ENCODE results near the gene CHRDL2. TPM values are rescaled to one million over a fixed set of nuclear protein-coding genes. Genes with fewer than 3 reads are reported as not detected.

CHRDL2 gene
- total RNA-seq, 3 donors from 2014 or later (not counting 1 experiment from before 2014, with no cell fraction given) = not detected

- DNase-seq (no peak), ATAC-seq (no peak)
- H3K27ac Mint-ChIP-seq = no peak overlapping the region
- no peaks in the 10 kb centered on the region for H3K36me3 Mint-ChIP-seq
- no peaks in the 10 kb centered on the region for H3K36me3 ChIP-seq (ENCODE audit: control insufficient read depth, insufficient read depth, low read length)
- TF ChIP-seq, protein P1, sequence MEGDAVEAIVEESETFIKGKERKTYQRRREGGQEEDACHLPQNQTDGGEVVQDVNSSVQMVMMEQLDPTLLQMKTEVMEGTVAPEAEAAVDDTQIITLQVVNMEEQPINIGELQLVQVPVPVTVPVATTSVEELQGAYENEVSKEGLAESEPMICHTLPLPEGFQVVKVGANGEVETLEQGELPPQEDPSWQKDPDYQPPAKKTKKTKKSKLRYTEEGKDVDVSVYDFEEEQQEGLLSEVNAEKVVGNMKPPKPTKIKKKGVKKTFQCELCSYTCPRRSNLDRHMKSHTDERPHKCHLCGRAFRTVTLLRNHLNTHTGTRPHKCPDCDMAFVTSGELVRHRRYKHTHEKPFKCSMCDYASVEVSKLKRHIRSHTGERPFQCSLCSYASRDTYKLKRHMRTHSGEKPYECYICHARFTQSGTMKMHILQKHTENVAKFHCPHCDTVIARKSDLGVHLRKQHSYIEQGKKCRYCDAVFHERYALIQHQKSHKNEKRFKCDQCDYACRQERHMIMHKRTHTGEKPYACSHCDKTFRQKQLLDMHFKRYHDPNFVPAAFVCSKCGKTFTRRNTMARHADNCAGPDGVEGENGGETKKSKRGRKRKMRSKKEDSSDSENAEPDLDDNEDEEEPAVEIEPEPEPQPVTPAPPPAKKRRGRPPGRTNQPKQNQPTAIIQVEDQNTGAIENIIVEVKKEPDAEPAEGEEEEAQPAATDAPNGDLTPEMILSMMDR (IDR thresholded peaks at IDR 0.05) = no peak
- no peak overlapping the region for H3K27ac ChIP-seq (ENCODE audit: low read length)
- 89% methylated on average over 9 of the region's 9 CpGs for WGBS (ENCODE audit: insufficient coverage)
- no peak overlapping the region for H3K4me3 ChIP-seq (ENCODE audit: low read length)
- no peak overlapping the region for H3K4me3 Mint-ChIP-seq
- peaks cover 14% of the 10 kb centered on the region for H3K27me3 ChIP-seq (ENCODE audit: control insufficient read depth, insufficient read depth, low read length)
- H3K9me3 Mint-ChIP-seq = no peaks in the 10 kb centered on the region
- H3K27me3 Mint-ChIP-seq (ENCODE audit: low read depth in 2 of 2) = peaks cover 9 to 26% of the 10 kb centered on the region in 2 donors
- no peaks in the 10 kb centered on the region for H3K9me3 ChIP-seq (ENCODE audit: control insufficient read depth, insufficient read depth, low read length)
- H3K4me1 Mint-ChIP-seq = no peaks in the 10 kb centered on the region
- intact Hi-C loops (cut with micrococcal nuclease) = no loop called here
- no peaks in the 10 kb centered on the region for H3K4me1 ChIP-seq (ENCODE audit: control insufficient read depth, insufficient read depth, low read length)
These were observed 51.1 kb downstream of the CHRDL2 start for GRCh38 chr11:74680035-74680671.

DNA sequence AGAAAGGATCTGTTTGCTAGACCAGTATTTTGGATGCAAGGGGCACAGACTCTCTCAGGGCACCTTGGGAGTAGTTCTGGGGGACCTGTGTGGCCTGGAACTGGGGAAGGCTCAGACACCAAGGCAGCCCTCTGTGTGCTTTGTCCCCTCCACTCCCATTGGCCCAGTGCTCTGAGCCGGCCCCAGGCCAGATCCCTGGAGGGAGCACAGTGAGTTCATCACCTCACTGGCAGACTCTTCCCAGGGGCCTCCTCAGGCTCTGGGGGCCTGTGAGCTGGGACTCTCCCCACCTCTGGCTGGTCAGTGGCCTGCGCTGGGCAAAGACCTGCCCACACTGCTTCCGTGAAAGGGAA, 51.7 kb downstream of the CHRDL2 start:
- Histone ChIP-seq H3K27ac (ENCODE audit: low read length) (no peak overlapping the region), H3K27me3 (ENCODE audit: control insufficient read depth, insufficient read depth, low read length) (peaks cover 11% of the 10 kb centered on the region), H3K4me1 (ENCODE audit: control insufficient read depth, insufficient read depth, low read length) (no peaks in the 10 kb centered on the region), H3K36me3 (ENCODE audit: control insufficient read depth, insufficient read depth, low read length) (no peaks in the 10 kb centered on the region), H3K9me3 (ENCODE audit: control insufficient read depth, insufficient read depth, low read length) (no peaks in the 10 kb centered on the region), H3K4me3 (ENCODE audit: low read length) (no peak overlapping the region)
- Mint-ChIP-seq H3K36me3 (no peaks in the 10 kb centered on the region), H3K27me3 (ENCODE audit: low read depth in 2 of 2) (peaks cover 6 to 23% of the 10 kb centered on the region in 2 donors), H3K9me3 (no peaks in the 10 kb centered on the region), H3K4me1 (no peaks in the 10 kb centered on the region), H3K27ac (no peak overlapping the region), H3K4me3 (no peak overlapping the region)
- TF ChIP-seq, protein P1 (IDR thresholded peaks at IDR 0.05) = no peak
- ATAC-seq = no peak
- WGBS (ENCODE audit: insufficient coverage) = 96% methylated on average over 3 of the region's 3 CpGs
- DNase-seq = no peak
- intact Hi-C loops (cut with micrococcal nuclease) = no loop called here

DNA sequence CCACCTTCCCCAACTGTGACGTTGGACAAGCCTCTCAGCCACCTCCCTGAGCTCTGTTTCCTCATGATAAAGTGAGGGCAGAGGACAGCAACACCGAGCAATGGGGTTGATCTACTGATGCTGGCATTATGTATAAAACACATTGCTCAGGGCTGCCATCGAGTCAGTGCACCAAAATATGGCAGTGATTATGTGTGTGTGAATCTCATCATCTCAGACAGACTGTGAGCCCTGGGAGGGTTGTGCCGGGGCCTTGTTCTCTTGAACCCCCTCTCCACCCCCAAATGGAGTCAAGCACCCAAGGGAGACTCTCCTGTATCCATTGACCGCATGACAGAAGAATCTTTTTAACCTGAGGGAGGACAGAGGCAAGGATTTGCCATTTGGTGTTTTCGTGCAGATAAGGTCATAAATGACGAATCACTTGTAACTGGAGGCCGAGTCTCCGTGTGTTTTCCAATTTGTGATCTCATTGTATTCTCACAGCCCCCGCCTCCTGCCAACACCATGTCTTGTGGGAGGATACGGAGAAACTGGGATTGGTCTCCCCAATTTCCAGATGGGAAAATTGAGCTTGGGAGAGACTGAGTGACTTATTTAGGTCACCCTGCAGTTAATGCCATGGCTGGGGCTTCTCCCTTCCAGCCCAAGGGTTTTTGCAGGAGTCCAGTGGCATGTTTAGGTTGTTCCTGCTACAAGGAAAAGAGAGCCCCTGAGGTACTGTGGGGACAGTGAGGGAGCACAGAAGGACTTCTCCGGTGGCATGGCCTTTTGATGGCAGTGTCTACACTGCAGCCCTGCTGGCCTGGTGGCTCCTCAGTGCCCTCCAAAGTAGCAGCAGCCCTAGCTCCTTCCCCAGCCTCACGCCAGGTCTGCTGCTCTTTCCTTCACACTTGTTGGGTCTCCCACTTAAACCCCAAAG, 52.4 kb downstream of the CHRDL2 start:
- no peaks in the 10 kb centered on the region for H3K36me3 Mint-ChIP-seq
- no peaks in the 10 kb centered on the region for H3K36me3 ChIP-seq (ENCODE audit: control insufficient read depth, insufficient read depth, low read length)
- TF ChIP-seq, protein P1 (IDR thresholded peaks at IDR 0.05) = no peak
- peaks cover 6 to 19% of the 10 kb centered on the region in 2 donors for H3K27me3 Mint-ChIP-seq (ENCODE audit: low read depth in 2 of 2)
- no peak overlapping the region for H3K27ac Mint-ChIP-seq
- no peak overlapping the region for H3K4me3 Mint-ChIP-seq
- H3K4me3 ChIP-seq (ENCODE audit: low read length) = no peak overlapping the region
- no peaks in the 10 kb centered on the region for H3K4me1 Mint-ChIP-seq
- no peaks in the 10 kb centered on the region for H3K9me3 ChIP-seq (ENCODE audit: control insufficient read depth, insufficient read depth, low read length)
- ATAC-seq = no peak
- intact Hi-C loops (cut with micrococcal nuclease) = no loop called here
- WGBS (ENCODE audit: insufficient coverage) = 92% methylated on average over 12 of the region's 13 CpGs
- H3K27ac ChIP-seq (ENCODE audit: low read length) = no peak overlapping the region
- no peak for DNase-seq
- H3K9me3 Mint-ChIP-seq = no peaks in the 10 kb centered on the region
- H3K4me1 ChIP-seq (ENCODE audit: control insufficient read depth, insufficient read depth, low read length) = no peaks in the 10 kb centered on the region
- H3K27me3 ChIP-seq (ENCODE audit: control insufficient read depth, insufficient read depth, low read length) = peaks cover 7% of the 10 kb centered on the region

Data from natural killer cell (primary cell).